H9 (cell line): ENCODE data around the gene BTD. TPM values are rescaled to one million over a fixed set of nuclear protein-coding genes. Genes with fewer than 3 reads are reported as not detected.

Experiments
- DNase-seq: peaks from one replicate; pipeline ENCODE4 v3.0.0-alpha.2; 2017
- H2AFZ ChIP-seq: one replicate; pipeline ENCODE4 v1.6.1; 2013; ENCODE audit warnings: mild to moderate bottlenecking, low read length, control low read depth, moderate library complexity
- H2AK5ac ChIP-seq: 2 replicates; pipeline ENCODE4 v1.6.1; 2013; ENCODE audit warnings: low read length, control low read depth, mixed read lengths; ENCODE audit not compliant: insufficient read length
- H2BK120ac ChIP-seq: one replicate; pipeline ENCODE4 v1.6.1; 2013; ENCODE audit warnings: low read depth, mild to moderate bottlenecking, low read length, control low read depth, inconsistent platforms; ENCODE audit not compliant: poor library complexity, severe bottlenecking
- H2BK12ac ChIP-seq: 2 replicates; pipeline ENCODE4 v1.6.1; 2013; ENCODE audit warnings: low read length, control low read depth, mixed read lengths, low read depth; ENCODE audit not compliant: insufficient read length
- H2BK15ac ChIP-seq: 2 replicates; pipeline ENCODE4 v1.6.1; 2013; ENCODE audit warnings: low read depth, low read length, control low read depth
- H2BK20ac ChIP-seq: one replicate; pipeline ENCODE4 v1.6.1; 2013; ENCODE audit warnings: low read depth, mild to moderate bottlenecking, low read length, control low read depth, inconsistent platforms; ENCODE audit not compliant: poor library complexity, severe bottlenecking
- H2BK5ac ChIP-seq: 2 replicates; pipeline ENCODE4 v1.6.1; 2013; ENCODE audit warnings: low read length, control low read depth, mixed read lengths; ENCODE audit not compliant: insufficient read length
- H3K14ac ChIP-seq: 2 replicates; pipeline ENCODE4 v1.6.1; 2013; ENCODE audit warnings: low read length, control low read depth; ENCODE audit not compliant: insufficient read depth
- H3K18ac ChIP-seq: 2 replicates; pipeline ENCODE4 v1.6.1; 2013; ENCODE audit warnings: low read depth, mild to moderate bottlenecking, mixed read lengths, low read length, control low read depth; ENCODE audit not compliant: insufficient read length
- H3K23ac ChIP-seq: 2 replicates; pipeline ENCODE4 v1.6.1; 2013; ENCODE audit warnings: low read length, control low read depth, mixed read lengths, low read depth; ENCODE audit not compliant: insufficient read length
- H3K23me2 ChIP-seq: 2 replicates; pipeline ENCODE4 v1.6.1; 2013; ENCODE audit warnings: low read depth, mild to moderate bottlenecking, mixed read lengths, low read length, control low read depth; ENCODE audit not compliant: insufficient read length, poor library complexity, severe bottlenecking
- H3K27ac ChIP-seq: 2 replicates; pipeline ENCODE4 v1.5.1; 2013; ENCODE audit warnings: low read length, control low read depth, mixed read lengths, low read depth; ENCODE audit not compliant: insufficient read length
- H3K27me3 ChIP-seq: 2 replicates; pipeline ENCODE4 v1.6.1; 2013; ENCODE audit warnings: low read length, control low read depth, inconsistent platforms; ENCODE audit not compliant: insufficient read depth
- H3K4ac ChIP-seq: 2 replicates; pipeline ENCODE4 v1.6.1; 2013; ENCODE audit warnings: low read depth, mild to moderate bottlenecking, control low read depth, inconsistent platforms, low read length, moderate library complexity
- H3K4me1 ChIP-seq: 2 replicates; pipeline ENCODE4 v1.6.1; 2013; ENCODE audit warnings: low read length, control low read depth, inconsistent platforms; ENCODE audit not compliant: insufficient read depth
- H3K4me2 ChIP-seq: 2 replicates; pipeline ENCODE4 v1.6.1; 2013; ENCODE audit warnings: low read length, control low read depth, mixed read lengths; ENCODE audit not compliant: insufficient read length, insufficient read depth
- H3K56ac ChIP-seq: 2 replicates; pipeline ENCODE4 v1.6.1; 2013; ENCODE audit warnings: low read depth, mild to moderate bottlenecking, mixed read lengths, low read length, control low read depth; ENCODE audit not compliant: insufficient read length
- H3K79me1 ChIP-seq: 2 replicates; pipeline ENCODE4 v1.6.1; 2013; ENCODE audit warnings: low read depth, mild to moderate bottlenecking, moderate library complexity, low read length, control low read depth, inconsistent platforms; ENCODE audit not compliant: insufficient read depth, poor library complexity, severe bottlenecking
- H3K79me2 ChIP-seq: 2 replicates; pipeline ENCODE4 v1.6.1; 2013; ENCODE audit warnings: low read length, control low read depth, inconsistent platforms; ENCODE audit not compliant: insufficient read depth
- H3K9ac ChIP-seq: 2 replicates; pipeline ENCODE4 v1.6.1; 2013; ENCODE audit warnings: low read length, control low read depth, mixed read lengths; ENCODE audit not compliant: insufficient read length; ENCODE audit errors: extremely low read depth
- H3K9me3 ChIP-seq: one replicate; pipeline ENCODE4 v1.6.1; 2013; ENCODE audit warnings: low read depth, low read length, inconsistent platforms; ENCODE audit not compliant: control insufficient read depth
- H3T11ph ChIP-seq: one replicate; pipeline ENCODE4 v1.6.1; 2013; ENCODE audit warnings: mild to moderate bottlenecking, low read length, control low read depth, inconsistent platforms
- H4K20me1 ChIP-seq: one replicate; pipeline ENCODE4 v1.6.1; 2013; ENCODE audit not compliant: control insufficient read depth, insufficient read length, insufficient read depth
- H4K5ac ChIP-seq: 2 replicates; pipeline ENCODE4 v1.6.1; 2013; ENCODE audit warnings: low read depth, mild to moderate bottlenecking, mixed read lengths, low read length, control low read depth; ENCODE audit not compliant: insufficient read length
- H4K8ac ChIP-seq: replicated peaks from 2 replicates; pipeline ENCODE4 v1.6.1; 2013; ENCODE audit warnings: low read length, control low read depth, mixed read lengths, low read depth; ENCODE audit not compliant: insufficient read length
- H4K91ac ChIP-seq: 2 replicates; pipeline ENCODE4 v1.6.1; 2013; ENCODE audit warnings: low read depth, mild to moderate bottlenecking, moderate library complexity, mixed read lengths, low read length, control low read depth; ENCODE audit not compliant: insufficient read length
- H3K27ac Mint-ChIP-seq, 3 experiments: 2 replicates in 2 of 3; 3 replicates in 1 of 3; pipeline ENCODE4 v1.8.0; 2020 to 2021; ENCODE audit warnings: mixed read lengths in 3 of 3, mild to moderate bottlenecking in 1 of 3, moderate library complexity in 1 of 3
- H3K27me3 Mint-ChIP-seq: 2 replicates; pipeline ENCODE4 v1.8.0; 2021; ENCODE audit warnings: low read depth, mild to moderate bottlenecking, moderate library complexity, mixed read lengths
- H3K36me3 Mint-ChIP-seq, 3 experiments: 2 replicates in 2 of 3; 3 replicates in 1 of 3; pipeline ENCODE4 v1.8.0; 2020 to 2021; ENCODE audit warnings: low read depth in 3 of 3, mixed read lengths in 3 of 3; ENCODE audit not compliant: insufficient read depth in 1 of 3
- H3K4me1 Mint-ChIP-seq, 2 experiments: 2 replicates each; pipeline ENCODE4 v1.8.0; 2020; ENCODE audit warnings: mixed read lengths in 2 of 2
- H3K4me3 Mint-ChIP-seq, 2 experiments: 2 replicates in 1 of 2; 3 replicates in 1 of 2; pipeline ENCODE4 v1.8.0; 2020 to 2021; ENCODE audit warnings: mild to moderate bottlenecking in 2 of 2, mixed read lengths in 2 of 2, moderate library complexity in 1 of 2
- H3K9me3 Mint-ChIP-seq, 2 experiments: 2 replicates in 1 of 2; 3 replicates in 1 of 2; pipeline ENCODE4 v1.8.0; 2020; ENCODE audit warnings: mild to moderate bottlenecking in 2 of 2, mixed read lengths in 2 of 2, moderate library complexity in 1 of 2
- WGBS: extraction: QIAGEN DNeasy Blood & Tissue Kit; methylation state at CpG from one replicate; pipeline ENCODE4 v1.1.7; 2013; ENCODE audit warnings: missing lambda C conversion rate, low lambda C conversion rate, mixed read lengths; ENCODE audit not compliant: insufficient read length; ENCODE audit errors: extremely low coverage; 5-methylcytosine and 5-hydroxymethylcytosine counted together
- total RNA-seq: library from RNA; stranded (reverse); gene quantifications from 2 replicates; pipeline ENCODE4 v1.2.1, GENCODE V29; 2021
- TF ChIP-seq, protein P1 (sequence below): fragments of 200-600 bp; sonication (generic); conservative IDR thresholded peaks from 3 replicates; pipeline ENCODE4 v1.8.0; 2021; ENCODE audit warnings: antibody characterized with exemption, mild to moderate bottlenecking

BTD gene
- total RNA-seq, 1 experiment from 2014 or later = 21.5 TPM

- Histone ChIP-seq H4K8ac (no peak overlapping the region), H4K5ac (no peak overlapping the region), H2BK15ac (no peak overlapping the region), H3K9me3 (no peaks in the 10 kb centered on the region), H3K23me2 (no peaks in the 10 kb centered on the region), H3K4me1 (no peaks in the 10 kb centered on the region), H3K79me2 (no peaks in the 10 kb centered on the region), H2AK5ac (no peak overlapping the region), H2BK12ac (no peak overlapping the region), H3K4ac (no peak overlapping the region), H4K20me1 (no peaks in the 10 kb centered on the region), H3K4me2 (no peak overlapping the region), H4K91ac (no peak overlapping the region), H3K27ac (no peak overlapping the region), H3K79me1 (no peaks in the 10 kb centered on the region), H2BK5ac (no peak overlapping the region), H3K18ac (no peak overlapping the region), H3K56ac (no peak overlapping the region), H3T11ph (no peak overlapping the region), H2BK20ac (no peak overlapping the region), H3K23ac (no peak overlapping the region), H3K9ac (no peak overlapping the region), H3K14ac (no peak overlapping the region), H3K27me3 (no peaks in the 10 kb centered on the region), H2BK120ac (no peak overlapping the region), H2AFZ (no peak overlapping the region)
- no peak overlapping the region for H3K4me3 Mint-ChIP-seq
- no peak for DNase-seq
- H3K27me3 Mint-ChIP-seq = no peaks in the 10 kb centered on the region
- H3K36me3 Mint-ChIP-seq = peaks cover 12 to 40% (median 30%) of the 10 kb centered on the region in 3 experiments; a peak in 6 of 7 replicates
- no peaks in the 10 kb centered on the region for H3K9me3 Mint-ChIP-seq
- TF ChIP-seq, protein P1, sequence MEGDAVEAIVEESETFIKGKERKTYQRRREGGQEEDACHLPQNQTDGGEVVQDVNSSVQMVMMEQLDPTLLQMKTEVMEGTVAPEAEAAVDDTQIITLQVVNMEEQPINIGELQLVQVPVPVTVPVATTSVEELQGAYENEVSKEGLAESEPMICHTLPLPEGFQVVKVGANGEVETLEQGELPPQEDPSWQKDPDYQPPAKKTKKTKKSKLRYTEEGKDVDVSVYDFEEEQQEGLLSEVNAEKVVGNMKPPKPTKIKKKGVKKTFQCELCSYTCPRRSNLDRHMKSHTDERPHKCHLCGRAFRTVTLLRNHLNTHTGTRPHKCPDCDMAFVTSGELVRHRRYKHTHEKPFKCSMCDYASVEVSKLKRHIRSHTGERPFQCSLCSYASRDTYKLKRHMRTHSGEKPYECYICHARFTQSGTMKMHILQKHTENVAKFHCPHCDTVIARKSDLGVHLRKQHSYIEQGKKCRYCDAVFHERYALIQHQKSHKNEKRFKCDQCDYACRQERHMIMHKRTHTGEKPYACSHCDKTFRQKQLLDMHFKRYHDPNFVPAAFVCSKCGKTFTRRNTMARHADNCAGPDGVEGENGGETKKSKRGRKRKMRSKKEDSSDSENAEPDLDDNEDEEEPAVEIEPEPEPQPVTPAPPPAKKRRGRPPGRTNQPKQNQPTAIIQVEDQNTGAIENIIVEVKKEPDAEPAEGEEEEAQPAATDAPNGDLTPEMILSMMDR = no peak
- H3K4me1 Mint-ChIP-seq = no peaks in the 10 kb centered on the region
- H3K27ac Mint-ChIP-seq = peak overlapping the region in 2 of 3 experiments; percentile 25; a peak in 2 of 7 replicates
- no CpG with 5 or more reads among the region's 5 CpGs for WGBS
Observed at GRCh38 chr3:15679306-15679705, 77.8 kb downstream of the BTD start.
